IMR-90 (cell line): ENCODE measurements around the gene RAB3IL1. TPM values are rescaled to one million over a fixed set of nuclear protein-coding genes. Genes with fewer than 3 reads are reported as not detected.

Source experiments
- ATAC-seq: fragments of 200-7000 bp; cut with Tn5 transposase; 2 replicates; pipeline ENCODE4 v1.9.1; 2020; ENCODE audit warnings: low read depth, mild to moderate bottlenecking, moderate library complexity
- BruUV-seq: library from RNA; stranded (reverse); fragments of 400-500 nt; replicated peaks from 2 replicates; lab custom pipeline; 2021; lab: Mats Ljungman, UMichigan
- CTCF ChIA-PET: fragments of 300-600 bp; formaldehyde crosslinking; extraction: SDS; loops from one replicate; lab custom pipeline; 2021; ENCODE audit warnings: antibody characterized with exemption; lab: Yijun Ruan, JAX
- POLR2A ChIA-PET: fragments of 300-600 bp; sonication (Branson Sonifier 250); formaldehyde crosslinking; loops from one replicate; lab custom pipeline; 2022; ENCODE audit warnings: antibody characterized with exemption; ENCODE audit not compliant: unreplicated experiment; lab: Charles Lee
- DNase-seq: peaks from one replicate; pipeline ENCODE4 v3.0.0; 2013
- H2AFZ ChIP-seq: replicated peaks from 2 replicates; pipeline ENCODE3; 2013; ENCODE audit warnings: low read length, mild to moderate bottlenecking; ENCODE audit not compliant: poor library complexity
- H2AK5ac ChIP-seq: 2 replicates; pipeline ENCODE4 v1.6.1; 2013; ENCODE audit warnings: low read depth, low read length, inconsistent platforms
- H2AK9ac ChIP-seq: replicated peaks from 2 replicates; pipeline ENCODE3; 2013; ENCODE audit warnings: mild to moderate bottlenecking, low read depth, low read length, moderate library complexity; ENCODE audit not compliant: poor library complexity
- H2BK120ac ChIP-seq: 2 replicates; pipeline ENCODE4 v1.6.1; 2013; ENCODE audit warnings: low read depth, low read length, inconsistent platforms
- H2BK15ac ChIP-seq: 3 replicates; pipeline ENCODE4 v1.6.1; 2013; ENCODE audit warnings: low read depth, low read length, inconsistent platforms
- H2BK20ac ChIP-seq: 2 replicates; pipeline ENCODE4 v1.6.1; 2013; ENCODE audit warnings: low read depth, mild to moderate bottlenecking, inconsistent platforms, low read length, moderate library complexity
- H2BK5ac ChIP-seq: 2 replicates; pipeline ENCODE4 v1.6.1; 2013; ENCODE audit warnings: mild to moderate bottlenecking, low read depth, low read length, inconsistent platforms; ENCODE audit not compliant: poor library complexity, severe bottlenecking
- H3K14ac ChIP-seq: replicated peaks from 2 replicates; pipeline ENCODE4 v1.6.1; 2013; ENCODE audit warnings: low read depth, low read length, inconsistent platforms
- H3K18ac ChIP-seq: 2 replicates; pipeline ENCODE4 v1.6.1; 2013; ENCODE audit warnings: low read depth, low read length, control low read depth
- H3K23ac ChIP-seq: 2 replicates; pipeline ENCODE4 v1.6.1; 2013; ENCODE audit warnings: low read depth, low read length, inconsistent platforms
- H3K27ac ChIP-seq: 2 replicates; pipeline ENCODE4 v1.5.1; 2013; ENCODE audit warnings: mild to moderate bottlenecking, control low read depth, low read length; ENCODE audit not compliant: insufficient read depth
- H3K27me3 ChIP-seq: 2 replicates; pipeline ENCODE4 v1.6.1; 2013; ENCODE audit warnings: low read length; ENCODE audit not compliant: control insufficient read depth, insufficient read depth
- H3K36me3 ChIP-seq: 2 replicates; pipeline ENCODE4 v1.6.1; 2013; ENCODE audit warnings: low read length, mixed read lengths; ENCODE audit not compliant: control insufficient read depth, insufficient read depth
- H3K4ac ChIP-seq: 2 replicates; pipeline ENCODE4 v1.6.1; 2013; ENCODE audit warnings: low read depth, low read length, inconsistent platforms
- H3K4me1 ChIP-seq: 2 replicates; pipeline ENCODE4 v1.6.1; 2013; ENCODE audit warnings: low read length, mixed read lengths; ENCODE audit not compliant: control insufficient read depth, insufficient read depth
- H3K4me2 ChIP-seq: 2 replicates; pipeline ENCODE4 v1.6.1; 2013; ENCODE audit warnings: low read depth, mild to moderate bottlenecking, control low read depth, low read length, moderate library complexity
- H3K4me3 ChIP-seq: 2 replicates; pipeline ENCODE4 v1.5.1; 2013; ENCODE audit warnings: low read depth, mild to moderate bottlenecking, control low read depth, low read length, moderate library complexity; ENCODE audit not compliant: insufficient read depth
- H3K56ac ChIP-seq: 2 replicates; pipeline ENCODE4 v1.6.1; 2013; ENCODE audit warnings: low read length, inconsistent platforms; ENCODE audit not compliant: insufficient read depth; ENCODE audit errors: extremely low read depth
- H3K79me1 ChIP-seq, 2 experiments: 2 replicates each; pipeline ENCODE4 v1.6.1; 2013; ENCODE audit warnings: low read length in 2 of 2, inconsistent platforms in 1 of 2, low read depth in 1 of 2
- H3K9ac ChIP-seq: 2 replicates; pipeline ENCODE4 v1.6.1; 2013; ENCODE audit warnings: low read depth, low read length, control low read depth
- H3K9me1 ChIP-seq: 2 replicates; pipeline ENCODE4 v1.6.1; 2013; ENCODE audit warnings: low read length, inconsistent platforms; ENCODE audit not compliant: insufficient read depth
- H3K9me3 ChIP-seq: 2 replicates; pipeline ENCODE4 v1.6.1; 2013; ENCODE audit warnings: low read length; ENCODE audit not compliant: control insufficient read depth, insufficient read depth
- H4K20me1 ChIP-seq: 2 replicates; pipeline ENCODE4 v1.6.1; 2013; ENCODE audit warnings: low read length, inconsistent platforms; ENCODE audit not compliant: insufficient read depth
- H4K5ac ChIP-seq: 2 replicates; pipeline ENCODE4 v1.6.1; 2013; ENCODE audit warnings: mild to moderate bottlenecking, low read depth, low read length, control low read depth
- H4K8ac ChIP-seq, 2 experiments: 2 replicates each; pipeline ENCODE4 v1.6.1; 2013; ENCODE audit warnings: low read depth in 2 of 2, low read length in 2 of 2, control low read depth in 1 of 2, inconsistent platforms in 1 of 2
- H4K91ac ChIP-seq: 2 replicates; pipeline ENCODE4 v1.6.1; 2013; ENCODE audit warnings: low read depth, low read length, inconsistent platforms; ENCODE audit not compliant: insufficient read depth
- FOS ChIP-seq: fragments of 150-350 bp; IDR thresholded peaks from 2 replicates; pipeline ENCODE4 v1.6.1; 2016; ENCODE audit warnings: low read depth, low read length
- MAFK ChIP-seq: IDR thresholded peaks from 2 replicates; pipeline ENCODE4 v1.6.1; 2012; ENCODE audit warnings: low read depth, low read length, improper control_type of control experiment
- RCOR1 ChIP-seq: IDR thresholded peaks from 2 replicates; pipeline ENCODE4 v1.6.1; 2012; ENCODE audit warnings: mild to moderate bottlenecking, low read length, improper control_type of control experiment; ENCODE audit not compliant: insufficient replicate concordance
- RFX5 ChIP-seq: IDR thresholded peaks from 2 replicates; pipeline ENCODE4 v1.8.0; 2012; ENCODE audit warnings: low read depth, mild to moderate bottlenecking, low read length, moderate library complexity
- SMC3 ChIP-seq: fragments of 150-350 bp; IDR thresholded peaks from 2 replicates; pipeline ENCODE4 v1.6.1; 2016; ENCODE audit warnings: low read depth, mild to moderate bottlenecking, antibody characterized with exemption, low read length, moderate library complexity
- WGBS, 2 experiments: methylation state at CpG; one replicate each; pipeline versions ENCODE4 v1.1.5 to v1.1.7; 2013; ENCODE audit warnings: missing lambda C conversion rate in 2 of 2; ENCODE audit not compliant: insufficient read length in 1 of 2; ENCODE audit errors: extremely low coverage in 2 of 2; 5-methylcytosine and 5-hydroxymethylcytosine counted together
- dilution Hi-C: fragments of 300-500 bp; cut with HindIII; formaldehyde crosslinking; loops from one replicate; pipeline ENCODE4 v1.14.3; 2018; ENCODE audit warnings: low sequenced_read_pairs; ENCODE audit not compliant: unreplicated experiment
- in situ Hi-C: fragments of 300-500 bp; cut with MboI; formaldehyde crosslinking; loops from 3 replicates; pipeline ENCODE4 v1.14.3; 2019; ENCODE audit warnings: low sequenced_read_pairs, inconsistent platforms, mixed read lengths
- intact Hi-C: fragments of 100-400 bp; cut with micrococcal nuclease; formaldehyde crosslinking; loops from 2 replicates; pipeline ENCODE4 v1.10.0; 2022
- polyA plus RNA-seq, 3 experiments: library from polyadenylated mRNA; depleted of rRNA; stranded (reverse); fragments of >200 nt; gene quantifications; 2 replicates each; pipeline ENCODE4 v1.2.3, GENCODE V29; 2012; ENCODE audit warnings: low replicate concordance in 1 of 3
- total RNA-seq: library from RNA; depleted of rRNA; stranded (reverse); fragments of >200 nt; gene quantifications from 2 replicates; pipeline ENCODE4 v1.2.3, GENCODE V29; 2012
- TF ChIP-seq, protein P1 (sequence below): fragments of 150-350 bp; IDR thresholded peaks from 2 replicates; pipeline ENCODE4 v1.6.1; 2017; ENCODE audit warnings: mild to moderate bottlenecking, antibody characterized with exemption, low read length, low read depth
- TF ChIP-seq, protein P2 (sequence below): conservative IDR thresholded peaks from 2 replicates; pipeline ENCODE4 v1.5.1; 2012; ENCODE audit warnings: mild to moderate bottlenecking, low read depth, low read length, improper control_type of control experiment

Gene RAB3IL1
- total and polyA plus RNA-seq, 2 of the 4 experiments (the other 2 are of a cell fraction): 0.72 to 1.9 TPM

DNA sequence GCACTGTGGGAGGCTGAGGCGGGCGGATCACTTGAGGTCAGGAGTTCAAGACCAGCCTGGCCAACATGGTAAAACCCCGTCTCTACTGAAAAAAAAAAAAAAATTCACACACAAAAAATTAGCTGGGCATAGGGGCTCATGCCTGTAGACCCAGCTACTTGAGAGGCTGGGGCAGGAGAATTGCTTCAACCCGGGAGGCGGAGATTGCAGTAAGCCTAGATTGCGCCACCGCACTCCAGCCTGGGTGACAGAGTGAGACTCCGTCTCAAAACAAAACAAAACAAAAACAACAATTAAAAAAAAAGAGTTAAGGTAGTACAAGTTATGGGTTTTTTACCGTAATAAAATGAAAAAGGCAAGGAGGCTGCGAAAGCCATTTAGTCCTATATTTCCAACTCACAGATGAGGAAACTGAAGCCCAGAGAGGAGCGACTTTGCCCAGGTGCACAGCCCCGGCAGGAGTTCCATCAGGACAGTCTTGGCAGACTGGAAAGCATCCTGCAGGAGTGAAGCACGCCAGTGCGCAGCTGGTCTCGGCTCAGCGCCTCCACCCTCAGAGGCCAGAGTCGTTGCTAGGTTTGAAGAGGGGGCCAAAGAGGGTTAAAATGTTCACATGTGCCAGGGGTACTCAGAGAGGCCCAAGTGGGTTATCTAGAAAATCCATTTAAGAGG lies 22.2 kb downstream of the RAB3IL1 start:
- intact Hi-C loops: no loop called here
- in situ Hi-C loops: loop anchor here (5.0 kb wide), 2 partner anchors 52 to 212 kb away; no protein-coding TSS in a partner anchor
- no peak overlapping the region for H2BK120ac ChIP-seq

More for the DNA sequence above, 22.2 kb downstream of the RAB3IL1 start:
- no peak overlapping the region for H3K18ac ChIP-seq
- H3K79me1 ChIP-seq: peaks cover 2 to 8% of the 10 kb centered on the region in 2 experiments; a peak in 3 of 4 replicates
- no peak overlapping the region for H3K4me2 ChIP-seq
- H2BK15ac ChIP-seq: no peak overlapping the region
- ChIA-PET POLR2A (no interaction called here), CTCF (interaction anchor here (1.1 to 1.3 kb wide), 2 partner anchors 53 to 187 kb away, joined by 5 to 6 read pairs; no protein-coding TSS in a partner anchor)
- TF ChIP-seq, protein P1, sequence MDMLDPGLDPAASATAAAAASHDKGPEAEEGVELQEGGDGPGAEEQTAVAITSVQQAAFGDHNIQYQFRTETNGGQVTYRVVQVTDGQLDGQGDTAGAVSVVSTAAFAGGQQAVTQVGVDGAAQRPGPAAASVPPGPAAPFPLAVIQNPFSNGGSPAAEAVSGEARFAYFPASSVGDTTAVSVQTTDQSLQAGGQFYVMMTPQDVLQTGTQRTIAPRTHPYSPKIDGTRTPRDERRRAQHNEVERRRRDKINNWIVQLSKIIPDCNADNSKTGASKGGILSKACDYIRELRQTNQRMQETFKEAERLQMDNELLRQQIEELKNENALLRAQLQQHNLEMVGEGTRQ: no peak
- TF ChIP-seq FOS: no peak
- TF ChIP-seq, protein P2, sequence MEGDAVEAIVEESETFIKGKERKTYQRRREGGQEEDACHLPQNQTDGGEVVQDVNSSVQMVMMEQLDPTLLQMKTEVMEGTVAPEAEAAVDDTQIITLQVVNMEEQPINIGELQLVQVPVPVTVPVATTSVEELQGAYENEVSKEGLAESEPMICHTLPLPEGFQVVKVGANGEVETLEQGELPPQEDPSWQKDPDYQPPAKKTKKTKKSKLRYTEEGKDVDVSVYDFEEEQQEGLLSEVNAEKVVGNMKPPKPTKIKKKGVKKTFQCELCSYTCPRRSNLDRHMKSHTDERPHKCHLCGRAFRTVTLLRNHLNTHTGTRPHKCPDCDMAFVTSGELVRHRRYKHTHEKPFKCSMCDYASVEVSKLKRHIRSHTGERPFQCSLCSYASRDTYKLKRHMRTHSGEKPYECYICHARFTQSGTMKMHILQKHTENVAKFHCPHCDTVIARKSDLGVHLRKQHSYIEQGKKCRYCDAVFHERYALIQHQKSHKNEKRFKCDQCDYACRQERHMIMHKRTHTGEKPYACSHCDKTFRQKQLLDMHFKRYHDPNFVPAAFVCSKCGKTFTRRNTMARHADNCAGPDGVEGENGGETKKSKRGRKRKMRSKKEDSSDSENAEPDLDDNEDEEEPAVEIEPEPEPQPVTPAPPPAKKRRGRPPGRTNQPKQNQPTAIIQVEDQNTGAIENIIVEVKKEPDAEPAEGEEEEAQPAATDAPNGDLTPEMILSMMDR: no peak
- TF ChIP-seq SMC3: no peak
- TF ChIP-seq MAFK: no peak
- no peak for TF ChIP-seq RFX5
- TF ChIP-seq RCOR1: no peak
- no CpG with 5 or more reads among the region's 17 CpGs for WGBS, 2 experiments
- dilution Hi-C loops: no loop called here
- H4K5ac ChIP-seq: no peak overlapping the region
- BruUV-seq: no TSS peak
- ATAC-seq (no peak), DNase-seq (no peak)
- no peak overlapping the region for H3K56ac ChIP-seq
- H2AFZ ChIP-seq: no peak overlapping the region
- no peak overlapping the region for H3K4me3 ChIP-seq
- H3K4me1 ChIP-seq: peaks cover 8% of the 10 kb centered on the region
- H2BK20ac ChIP-seq: no peak overlapping the region
- H3K36me3 ChIP-seq: no peaks in the 10 kb centered on the region
- H3K14ac ChIP-seq: no peak overlapping the region
- H3K9me3 ChIP-seq: no peaks in the 10 kb centered on the region
- H4K91ac ChIP-seq: no peak overlapping the region
- no peaks in the 10 kb centered on the region for H3K9me1 ChIP-seq
- no peak overlapping the region for H3K4ac ChIP-seq
- H4K8ac ChIP-seq: no peak overlapping the region
- no peak overlapping the region for H3K27ac ChIP-seq
- no peak overlapping the region for H2AK9ac ChIP-seq
- H2BK5ac ChIP-seq: no peak overlapping the region
- H3K23ac ChIP-seq: no peak overlapping the region
- H3K9ac ChIP-seq: no peak overlapping the region
- peaks cover 1% of the 10 kb centered on the region; the same call in 1 of the 2 replicates for H4K20me1 ChIP-seq
- H2AK5ac ChIP-seq: no peak overlapping the region
- H3K27me3 ChIP-seq: no peaks in the 10 kb centered on the region
